CD14-positive monocyte (primary cell): ENCODE measurements around the gene CRYBA2. TPM values are rescaled to one million over a fixed set of nuclear protein-coding genes. Genes with fewer than 3 reads are reported as not detected.

Source experiments
- DNase-seq, 3 donors: peaks; one replicate each; pipeline ENCODE4 v3.0.0-alpha.2; 2011 to 2022
- H2AFZ ChIP-seq: 2 replicates; pipeline ENCODE4 v1.6.0; 2012; ENCODE audit warnings: mild to moderate bottlenecking, low read depth, low read length, inconsistent platforms; ENCODE audit not compliant: insufficient read depth, poor library complexity, severe bottlenecking
- H3K27ac ChIP-seq, 2 donors: 1 replicate in 1 of 2; 2 replicates in 1 of 2; pipeline ENCODE4 v1.5.1; 2012 to 2013; ENCODE audit warnings: low read length in 2 of 2, control low read depth in 1 of 2, inconsistent platforms in 1 of 2, low read depth in 1 of 2, mild to moderate bottlenecking in 1 of 2
- H3K27me3 ChIP-seq, 2 donors: one replicate each; pipeline versions ENCODE4 v1.6.0 to v1.6.1; 2011 to 2013; ENCODE audit warnings: low read length in 2 of 2; ENCODE audit not compliant: control insufficient read depth in 2 of 2, insufficient read depth in 2 of 2
- H3K36me3 ChIP-seq, 2 donors: replicated peaks in 1 of 2; 1 replicate in 1 of 2; 2 replicates in 1 of 2; pipeline versions ENCODE4 v1.5.1 to v1.6.1; 2012 to 2013; ENCODE audit warnings: low read length in 2 of 2, control low read depth in 1 of 2, inconsistent platforms in 1 of 2, mild to moderate bottlenecking in 1 of 2; ENCODE audit not compliant: insufficient read depth in 2 of 2, control insufficient read depth in 1 of 2
- H3K4me1 ChIP-seq, 2 donors: 1 replicate in 1 of 2; 2 replicates in 1 of 2; pipeline versions ENCODE4 v1.5.1 to v1.6.1; 2012 to 2013; ENCODE audit warnings: low read length in 2 of 2, control low read depth in 1 of 2, inconsistent platforms in 1 of 2, mild to moderate bottlenecking in 1 of 2, moderate library complexity in 1 of 2; ENCODE audit not compliant: insufficient read depth in 2 of 2, control insufficient read depth in 1 of 2
- H3K4me2 ChIP-seq: replicated peaks from 2 replicates; pipeline ENCODE3; 2012; ENCODE audit warnings: low read length, moderate library complexity, mild to moderate bottlenecking; ENCODE audit not compliant: poor library complexity, severe bottlenecking; ENCODE audit errors: extremely low read depth
- H3K4me3 ChIP-seq, 3 experiments: fragments of 200-600 bp in 1 of 3; sonication (generic) in 1 of 3; replicated peaks in 1 of 3; 1 replicate in 2 of 3; 2 replicates in 1 of 3; pipeline ENCODE4 v1.5.1; 2011 to 2013; ENCODE audit warnings: low read length in 3 of 3, mild to moderate bottlenecking in 3 of 3, control low read depth in 2 of 3, low read depth in 2 of 3, inconsistent platforms in 1 of 3, moderate library complexity in 1 of 3
- H3K79me2 ChIP-seq: 2 replicates; pipeline ENCODE4 v1.6.0; 2012; ENCODE audit warnings: mild to moderate bottlenecking, control low read depth, inconsistent platforms, low read length, moderate library complexity; ENCODE audit not compliant: insufficient read depth
- H3K9ac ChIP-seq: 2 replicates; pipeline ENCODE4 v1.6.0; 2017; ENCODE audit warnings: low read length, mild to moderate bottlenecking; ENCODE audit not compliant: insufficient read depth, poor library complexity, severe bottlenecking
- H3K9me3 ChIP-seq, 2 donors: replicated peaks in 1 of 2; 1 replicate in 1 of 2; 2 replicates in 1 of 2; pipeline versions ENCODE4 v1.5.1 to v1.6.1; 2012 to 2013; ENCODE audit warnings: low read length in 2 of 2, control low read depth in 1 of 2; ENCODE audit not compliant: control insufficient read depth in 1 of 2, insufficient read depth in 1 of 2
- H4K20me1 ChIP-seq: 2 replicates; pipeline ENCODE4 v1.6.0; 2012; ENCODE audit warnings: mild to moderate bottlenecking, low read length, control low read depth, moderate library complexity; ENCODE audit not compliant: insufficient read depth
- H3K27ac Mint-ChIP-seq, 7 donors: one replicate each; pipeline ENCODE4 v1.8.0; 2020; ENCODE audit warnings: mild to moderate bottlenecking in 7 of 7, mixed read lengths in 7 of 7, moderate library complexity in 6 of 7, inconsistent platforms in 2 of 7
- H3K27me3 Mint-ChIP-seq, 3 donors: one replicate each; pipeline ENCODE4 v1.8.0; 2021 to 2022; ENCODE audit warnings: low read depth in 3 of 3, mild to moderate bottlenecking in 3 of 3, mixed read lengths in 3 of 3, moderate library complexity in 3 of 3, inconsistent platforms in 1 of 3
- H3K36me3 Mint-ChIP-seq, 2 donors: one replicate each; pipeline ENCODE4 v1.8.0; 2020; ENCODE audit warnings: mixed read lengths in 2 of 2, inconsistent platforms in 1 of 2, mild to moderate bottlenecking in 1 of 2
- H3K4me1 Mint-ChIP-seq: one replicate; pipeline ENCODE4 v1.8.0; 2020; ENCODE audit warnings: mild to moderate bottlenecking, mixed read lengths
- H3K4me3 Mint-ChIP-seq, 2 donors: one replicate each; pipeline ENCODE4 v1.8.0; 2020; ENCODE audit warnings: mild to moderate bottlenecking in 2 of 2, mixed read lengths in 2 of 2, moderate library complexity in 1 of 2
- H3K9me3 Mint-ChIP-seq, 7 donors: one replicate each; pipeline ENCODE4 v1.8.0; 2020 to 2022; ENCODE audit warnings: mixed read lengths in 7 of 7, mild to moderate bottlenecking in 6 of 7, moderate library complexity in 6 of 7, inconsistent platforms in 2 of 7
- WGBS: methylation state at CpG from one replicate; pipeline ENCODE4 v1.1.5; 2013; ENCODE audit warnings: missing lambda C conversion rate; ENCODE audit not compliant: insufficient coverage; 5-methylcytosine and 5-hydroxymethylcytosine counted together
- intact Hi-C, 2 donors: fragments of 100-400 bp; cut with micrococcal nuclease; formaldehyde crosslinking; loops; one replicate each; pipeline versions ENCODE4 v1.15.0 to v1.15.1; 2023
- polyA plus RNA-seq, 3 donors: library from polyadenylated mRNA; depleted of rRNA in 1 of 3; unstranded in 2 of 3; stranded (reverse) in 1 of 3; fragments of 300-500 nt in 2 of 3; fragments of >200 nt in 1 of 3; fragmentation: Illumina TruSeq in 2 of 3; gene quantifications; 1 replicate in 2 of 3; 2 replicates in 1 of 3; pipeline ENCODE4 v1.2.3, GENCODE V29; 2012 to 2021
- small RNA-seq: library from RNA; depleted of rRNA; stranded (forward); fragments of <200 nt; gene quantifications from one replicate; pipeline ENCODE3, GENCODE V24; 2012; ENCODE audit warnings: low read depth; ENCODE audit not compliant: insufficient read length
- TF ChIP-seq, protein P1 (sequence below): fragments of 200-600 bp; IDR thresholded peaks from one replicate; pipeline ENCODE4 v1.8.0; 2022; ENCODE audit warnings: antibody characterized with exemption, mild to moderate bottlenecking

The CRYBA2 gene
- polyA plus RNA-seq, 3 donors, result not detected

DNA sequence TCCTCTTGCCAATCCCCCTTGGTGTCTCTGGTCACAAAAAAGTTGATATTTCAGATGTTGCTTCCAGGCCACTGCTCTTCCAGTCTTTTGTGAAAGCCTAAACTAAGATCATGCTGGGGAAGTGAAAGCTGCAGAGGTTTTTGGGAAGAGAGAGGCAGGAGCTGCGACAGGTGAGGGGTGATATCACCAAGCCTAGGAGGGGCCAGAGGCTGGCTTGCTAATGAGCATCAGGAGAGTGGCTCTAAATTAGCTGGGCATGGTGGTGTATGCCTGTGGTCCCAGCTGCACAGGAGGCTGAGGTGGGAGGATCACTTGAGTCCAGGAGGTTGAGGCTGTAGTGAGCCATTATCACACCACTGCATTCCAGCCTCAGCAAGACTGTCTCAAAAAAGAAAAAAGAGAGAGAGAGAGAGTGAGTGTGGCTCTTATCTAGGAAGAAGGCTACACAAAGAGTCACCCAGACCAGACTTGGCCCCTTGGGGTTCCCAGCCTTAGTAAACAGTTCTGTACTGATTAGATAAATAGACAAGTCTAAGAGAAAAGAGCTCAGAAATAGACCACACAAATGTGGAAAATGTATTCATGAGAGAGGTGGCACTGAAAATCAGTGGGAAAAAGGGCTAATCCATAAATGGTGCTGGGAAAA is 48.3 kb downstream of the CRYBA2 start:
- H3K4me3 Mint-ChIP-seq, result no peak overlapping the region
- H3K36me3 Mint-ChIP-seq, result no peaks in the 10 kb centered on the region
- Histone ChIP-seq H3K4me3 (no peak overlapping the region), H3K27me3 (peaks cover 6 to 37% of the 10 kb centered on the region in 2 donors), H3K36me3 (no peaks in the 10 kb centered on the region), H3K4me2 (no peak overlapping the region), H3K4me1 (no peaks in the 10 kb centered on the region), H3K9me3 (no peaks in the 10 kb centered on the region), H3K9ac (no peak overlapping the region), H2AFZ (no peak overlapping the region), H3K79me2 (no peaks in the 10 kb centered on the region), H3K27ac (no peak overlapping the region), H4K20me1 (no peaks in the 10 kb centered on the region)
- intact Hi-C loops, result no loop called here
- peaks cover 0 to 8% (median 2%) of the 10 kb centered on the region in 7 donors for H3K9me3 Mint-ChIP-seq
- DNase-seq, result no peak
- peaks cover 32 to 74% (median 36%) of the 10 kb centered on the region in 3 donors for H3K27me3 Mint-ChIP-seq
- TF ChIP-seq, protein P1, sequence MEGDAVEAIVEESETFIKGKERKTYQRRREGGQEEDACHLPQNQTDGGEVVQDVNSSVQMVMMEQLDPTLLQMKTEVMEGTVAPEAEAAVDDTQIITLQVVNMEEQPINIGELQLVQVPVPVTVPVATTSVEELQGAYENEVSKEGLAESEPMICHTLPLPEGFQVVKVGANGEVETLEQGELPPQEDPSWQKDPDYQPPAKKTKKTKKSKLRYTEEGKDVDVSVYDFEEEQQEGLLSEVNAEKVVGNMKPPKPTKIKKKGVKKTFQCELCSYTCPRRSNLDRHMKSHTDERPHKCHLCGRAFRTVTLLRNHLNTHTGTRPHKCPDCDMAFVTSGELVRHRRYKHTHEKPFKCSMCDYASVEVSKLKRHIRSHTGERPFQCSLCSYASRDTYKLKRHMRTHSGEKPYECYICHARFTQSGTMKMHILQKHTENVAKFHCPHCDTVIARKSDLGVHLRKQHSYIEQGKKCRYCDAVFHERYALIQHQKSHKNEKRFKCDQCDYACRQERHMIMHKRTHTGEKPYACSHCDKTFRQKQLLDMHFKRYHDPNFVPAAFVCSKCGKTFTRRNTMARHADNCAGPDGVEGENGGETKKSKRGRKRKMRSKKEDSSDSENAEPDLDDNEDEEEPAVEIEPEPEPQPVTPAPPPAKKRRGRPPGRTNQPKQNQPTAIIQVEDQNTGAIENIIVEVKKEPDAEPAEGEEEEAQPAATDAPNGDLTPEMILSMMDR, result no peak
- 63% methylated on average over 1 of the region's 1 CpG for WGBS
- H3K27ac Mint-ChIP-seq, result no peak overlapping the region
- no peaks in the 10 kb centered on the region for H3K4me1 Mint-ChIP-seq

Small RNAs within 50 kb of the gene (small RNA-seq; reads per million reads assigned to genes)
- not detected for gene MIR375

Other genes starting within 250 kb of the CRYBA2 start
- gene CYP27A1, start 211.3 kb downstream of the CRYBA2 start, polyA plus RNA-seq, result 100 to 1,000 TPM; 151 to 218 (median 214) TPM
- gene PRKAG3, start 161.6 kb downstream of the CRYBA2 start, polyA plus RNA-seq, result not detected
- under 1 TPM; 0.27 to 0.65 (median 0.37) TPM for gene WNT6, start 133.6 kb downstream of the CRYBA2 start, polyA plus RNA-seq
- gene WNT10A, start 112.6 kb downstream of the CRYBA2 start, polyA plus RNA-seq, result under 1 TPM in 1 of 3 donors, not detected in 2; 0.04 TPM
- gene CDK5R2, start 33.8 kb downstream of the CRYBA2 start, polyA plus RNA-seq, result not detected
- gene FEV, start 8.2 kb downstream of the CRYBA2 start, polyA plus RNA-seq, result not detected
- gene CFAP65, start 48.1 kb upstream of the CRYBA2 start, polyA plus RNA-seq, result not detected
- gene IHH, start 67.5 kb upstream of the CRYBA2 start, polyA plus RNA-seq, result not detected
- 10 to 100 TPM; 12.6 to 20.9 (median 20.3) TPM for gene NHEJ1, start 167.4 kb upstream of the CRYBA2 start, polyA plus RNA-seq
- gene SLC23A3, start 176.6 kb upstream of the CRYBA2 start, polyA plus RNA-seq, result 1 to 10 TPM in 1 of 3 donors, not detected in 2; 1.1 TPM
- gene CNPPD1, start 183.5 kb upstream of the CRYBA2 start, polyA plus RNA-seq, result 100 to 1,000 TPM in 1 of 3 donors, 10 to 100 TPM in 2; 68.8 to 109 (median 71.3) TPM
- 10 to 100 TPM; 37.7 to 60.9 (median 39.4) TPM for gene RETREG2, start 184.9 kb upstream of the CRYBA2 start, polyA plus RNA-seq
- gene ZFAND2B, start 213.4 kb upstream of the CRYBA2 start, polyA plus RNA-seq, result 10 to 100 TPM; 45.7 to 98.9 (median 53.2) TPM
- 1 to 10 TPM in 1 of 3 donors, under 1 TPM in 2; 0.28 to 4.8 (median 0.58) TPM for gene ABCB6, start 225.5 kb upstream of the CRYBA2 start, polyA plus RNA-seq
- 10 to 100 TPM; 24.7 to 55.2 (median 26.3) TPM for gene ATG9A, start 236.2 kb upstream of the CRYBA2 start, polyA plus RNA-seq
- 10 to 100 TPM in 2 of 3 donors, 1 to 10 TPM in 1; 7.6 to 79.3 (median 10.4) TPM for gene ANKZF1, start 236.4 kb upstream of the CRYBA2 start, polyA plus RNA-seq